HepG2 (cell line): ENCODE results near the gene ANKRD13D. TPM values are rescaled to one million over a fixed set of nuclear protein-coding genes. Genes with fewer than 3 reads are reported as not detected.

Experiments used
- ATAC-seq: fragments of 200-7000 bp; cut with Tn5 transposase; 3 replicates; pipeline ENCODE4 v1.9.1; 2020; ENCODE audit warnings: mild to moderate bottlenecking, moderate library complexity
- BruUV-seq: library from RNA; stranded (reverse); fragments of 400-500 nt; replicated peaks from 2 replicates; lab custom pipeline; 2021; lab: Mats Ljungman, UMichigan
- CTCF ChIA-PET: fragments of 300-600 bp; formaldehyde crosslinking; extraction: SDS; loops from one replicate; lab custom pipeline; 2021; ENCODE audit warnings: low total read pairs, inconsistent platforms, low intra/inter-chr PET ratio; lab: Yijun Ruan, JAX
- POLR2A ChIA-PET: fragments of 350-600 bp; sonication (Branson Sonifier 250); formaldehyde crosslinking; loops from one replicate; lab custom pipeline; 2020; ENCODE audit warnings: antibody characterized with exemption, inconsistent platforms; lab: Yijun Ruan, JAX
- DNase-seq: peaks from one replicate; pipeline ENCODE4 v3.0.0-alpha.2; 2015; ENCODE audit warnings: low spot score
- FAIRE-seq: peaks from 3 replicates; lab custom pipeline; 2011; peaks lifted over from hg19 to GRCh38; lab: Jason Lieb, UNC
- H2AFZ ChIP-seq: one replicate; pipeline ENCODE4 v1.6.1; 2011; ENCODE audit warnings: low read length, inconsistent platforms
- H3K27ac ChIP-seq: fragments of 300-600 bp; 3 replicates; pipeline ENCODE4 v1.8.0; 2011; ENCODE audit warnings: mixed run types, mild to moderate bottlenecking, mixed read lengths, low read length, inconsistent platforms; ENCODE audit not compliant: insufficient read depth; ENCODE audit errors: extremely low read length
- H3K27me3 ChIP-seq, 2 experiments: fragments of 200-600 bp in 1 of 2; 2 replicates in 1 of 2; 3 replicates in 1 of 2; pipeline versions ENCODE4 v1.6.0 to v1.8.0; 2011; ENCODE audit warnings: low read length in 2 of 2, mild to moderate bottlenecking in 2 of 2, moderate library complexity in 2 of 2, inconsistent platforms in 1 of 2; ENCODE audit not compliant: insufficient read depth in 2 of 2, control insufficient read depth in 1 of 2
- H3K36me3 ChIP-seq, 2 experiments: fragments of 200-600 bp in 1 of 2; replicated peaks in 1 of 2; 2 replicates in 1 of 2; 3 replicates in 1 of 2; pipeline versions ENCODE4 v1.5.1 to v1.8.0; 2011; ENCODE audit warnings: low read length in 2 of 2, inconsistent platforms in 1 of 2; ENCODE audit not compliant: insufficient read depth in 2 of 2, control insufficient read depth in 1 of 2
- H3K4me1 ChIP-seq: 2 replicates; pipeline ENCODE4 v1.5.1; 2012; ENCODE audit warnings: low read length, inconsistent platforms; ENCODE audit not compliant: insufficient read depth
- H3K4me2 ChIP-seq: 2 replicates; pipeline ENCODE4 v1.6.0; 2011; ENCODE audit warnings: low read depth, low read length, inconsistent platforms
- H3K4me3 ChIP-seq, 3 experiments: fragments of 200-600 bp in 1 of 3; sonication (generic), shearing (Covaris generic) in 1 of 3; replicated peaks in 1 of 3; 2 replicates each; pipeline ENCODE4 v1.5.1; 2011 to 2016; ENCODE audit warnings: low read length in 3 of 3, inconsistent platforms in 2 of 3, low read depth in 2 of 3, mild to moderate bottlenecking in 2 of 3, control low read depth in 1 of 3, mixed read lengths in 1 of 3; ENCODE audit not compliant: insufficient read depth in 1 of 3
- H3K79me2 ChIP-seq: one replicate; pipeline ENCODE4 v1.6.1; 2011; ENCODE audit warnings: low read length, inconsistent platforms; ENCODE audit not compliant: insufficient read depth
- H3K9ac ChIP-seq: 2 replicates; pipeline ENCODE4 v1.6.0; 2011; ENCODE audit warnings: mild to moderate bottlenecking, low read depth, low read length, inconsistent platforms; ENCODE audit not compliant: insufficient read depth
- H3K9me3 ChIP-seq: 2 replicates; pipeline ENCODE4 v1.5.1; 2012; ENCODE audit warnings: mild to moderate bottlenecking, low read length
- H4K20me1 ChIP-seq: 2 replicates; pipeline ENCODE4 v1.6.0; 2011; ENCODE audit warnings: inconsistent platforms, mild to moderate bottlenecking, low read length, moderate library complexity; ENCODE audit not compliant: insufficient read depth
- AGO2 ChIP-seq: fragments of 200-400 bp; formaldehyde crosslinking; optimal IDR thresholded peaks from 2 replicates; pipeline ENCODE3; 2017; ENCODE audit warnings: mild to moderate bottlenecking, low read depth, low read length, moderate library complexity
- ATF1 ChIP-seq: IDR thresholded peaks from 2 replicates; pipeline ENCODE4 v1.6.1; 2016; ENCODE audit warnings: mild to moderate bottlenecking, control low read depth
- GMEB1 ChIP-seq: sonication (generic); formaldehyde crosslinking; IDR thresholded peaks from 2 replicates; pipeline ENCODE4 v1.5.1; 2020; ENCODE audit warnings: missing genetic modification reagents, mild to moderate bottlenecking, borderline replicate concordance
- POLR2A ChIP-seq, 2 experiments: IDR thresholded peaks; 2 replicates each; pipeline ENCODE4 v1.6.1; 2011; ENCODE audit warnings: low read depth in 2 of 2, low read length in 2 of 2, mild to moderate bottlenecking in 1 of 2, moderate library complexity in 1 of 2; ENCODE audit not compliant: insufficient read depth in 1 of 2
- SNAPC5 ChIP-seq: sonication (generic); formaldehyde crosslinking; IDR thresholded peaks from 2 replicates; pipeline ENCODE4 v1.8.1; 2023; ENCODE audit warnings: mild to moderate bottlenecking, missing genetic modification reagents, borderline replicate concordance
- ZBTB38 ChIP-seq: sonication (generic); formaldehyde crosslinking; IDR thresholded peaks from 2 replicates; pipeline ENCODE4 v1.5.1; 2020; ENCODE audit warnings: mild to moderate bottlenecking, missing genetic modification reagents
- ZMAT5 ChIP-seq: sonication (generic); formaldehyde crosslinking; IDR thresholded peaks from 2 replicates; pipeline ENCODE4 v1.5.0; 2020; ENCODE audit warnings: mild to moderate bottlenecking, low read depth, missing genetic modification reagents, borderline replicate concordance
- ZNF337 ChIP-seq: sonication (generic); formaldehyde crosslinking; IDR thresholded peaks from 2 replicates; pipeline ENCODE4 v1.5.1; 2020; ENCODE audit warnings: missing genetic modification reagents, low read depth, mild to moderate bottlenecking, borderline replicate concordance
- ZNF687 ChIP-seq: sonication (generic); formaldehyde crosslinking; IDR thresholded peaks from 2 replicates; pipeline ENCODE4 v1.5.1; 2020; ENCODE audit warnings: mild to moderate bottlenecking, missing genetic modification reagents, moderate library complexity
- ZSCAN30 ChIP-seq: sonication (generic); formaldehyde crosslinking; IDR thresholded peaks from 2 replicates; pipeline ENCODE4 v1.5.0; 2020; ENCODE audit warnings: mild to moderate bottlenecking, missing genetic modification reagents
- WGBS: methylation state at CpG from one replicate; pipeline ENCODE4 v1.1.6; 2017; ENCODE audit warnings: low lambda C conversion rate; 5-methylcytosine and 5-hydroxymethylcytosine counted together
- in situ Hi-C: cut with HindIII; loops from 2 replicates; pipeline ENCODE4 v1.10.0; 2017; ENCODE audit warnings: low pct_unique_long_range_greater_than_20kb; ENCODE audit not compliant: extremely low pct_ligation_motif_present
- intact Hi-C: fragments of 100-400 bp; cut with micrococcal nuclease; formaldehyde crosslinking; loops from one replicate; pipeline ENCODE4 v1.10.0; 2022; ENCODE audit not compliant: unreplicated experiment
- polyA plus RNA-seq, 8 experiments: library from polyadenylated mRNA; depleted of rRNA in 3 of 8; stranded (reverse) in 7 of 8; unstranded in 1 of 8; fragments of >200 nt; fragmentation: Illumina TruSeq in 4 of 8; extraction: Trizol in 4 of 8; gene quantifications; 2 replicates each; pipeline versions ENCODE4 v1.2.1 to v1.2.3, GENCODE V29; 2011 to 2016; ENCODE audit warnings: low read depth in 4 of 8, missing spikeins in 1 of 8, mixed read lengths in 1 of 8; ENCODE audit not compliant: insufficient read depth in 1 of 8
- total RNA-seq, 5 experiments: library from RNA; depleted of rRNA; stranded (reverse); fragments of >200 nt; fragmentation: Illumina TruSeq; extraction: Trizol; gene quantifications; 2 replicates each; pipeline ENCODE4 v1.2.3, GENCODE V29; 2016; ENCODE audit warnings: low read depth in 1 of 5

Gene ANKRD13D
- total and polyA plus RNA-seq, 2 of the 13 experiments (the other 11 are each of a cell fraction or from before 2014, with no cell fraction given), result 18.6 to 27.3 TPM

GRCh38 chr11:67255353-67255752 lies 33.8 kb upstream of the ANKRD13D start:
- FAIRE-seq (no peak), DNase-seq (no peak), ATAC-seq (no peak)
- Histone ChIP-seq H2AFZ (no peak overlapping the region), H4K20me1 (no peaks in the 10 kb centered on the region), H3K4me1 (peaks cover 76% of the 10 kb centered on the region), H3K9me3 (no peaks in the 10 kb centered on the region), H3K27me3 (no peaks in the 10 kb centered on the region), H3K27ac (peak overlapping the region; percentile 62), H3K4me3 (no peak overlapping the region), H3K9ac (no peak overlapping the region), H3K79me2 (peaks cover 2% of the 10 kb centered on the region), H3K36me3 (peaks cover 43 to 57% of the 10 kb centered on the region in 2 experiments), H3K4me2 (no peak overlapping the region)
- intact Hi-C loops (no loop called here), in situ Hi-C loops (no loop called here)
- WGBS, result 95% methylated on average over 9 of the region's 10 CpGs
- TF ChIP-seq AGO2, result peak; percentile 14
- no peak for TF ChIP-seq SNAPC5 (CRISPR knock-in tag)
- ChIA-PET CTCF (no interaction called here), POLR2A (interaction anchor here (1.1 to 1.9 kb wide), 2 partner anchors 16 to 48 kb away, joined by 4 to 5 read pairs; partner anchors contain the start of gene SSH3)
- no TSS peak for BruUV-seq

DNA sequence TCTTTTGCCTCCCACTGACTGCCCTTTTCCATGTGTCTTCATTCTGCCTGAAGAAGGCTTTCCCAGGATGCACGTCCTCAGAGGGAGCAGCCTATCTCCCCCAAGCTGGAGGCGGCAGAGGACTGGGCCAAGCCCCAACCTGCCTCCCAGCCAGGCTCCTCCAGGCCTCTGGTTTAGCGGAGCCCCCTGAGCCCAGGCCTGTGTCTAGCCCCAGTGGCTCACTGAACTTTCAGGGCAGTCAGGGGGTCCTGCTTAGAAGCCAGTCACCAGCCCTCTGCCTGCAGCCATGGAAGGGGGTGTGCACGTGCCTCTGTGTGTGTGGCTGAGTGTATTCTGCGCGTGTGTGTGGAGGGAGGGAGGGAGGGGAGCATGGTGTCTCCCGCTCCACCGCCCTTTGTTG lies 33.2 kb upstream of the ANKRD13D start:
- Histone ChIP-seq H3K4me2 (no peak overlapping the region), H3K4me3 (no peak overlapping the region), H4K20me1 (no peaks in the 10 kb centered on the region), H3K4me1 (peaks cover 81% of the 10 kb centered on the region), H3K9ac (no peak overlapping the region), H2AFZ (no peak overlapping the region), H3K27ac (peak overlapping the region; percentile 62), H3K79me2 (peaks cover 2% of the 10 kb centered on the region), H3K36me3 (peaks cover 39 to 52% of the 10 kb centered on the region in 2 experiments), H3K9me3 (no peaks in the 10 kb centered on the region), H3K27me3 (no peaks in the 10 kb centered on the region)
- CTCF ChIA-PET, result no interaction called here
- no peak for FAIRE-seq
- POLR2A ChIA-PET, result interaction anchor here (1.1 to 1.9 kb wide), 2 partner anchors 16 to 47 kb away, joined by 4 to 5 read pairs; partner anchors contain the start of gene SSH3
- ATAC-seq, result peak; percentile 10
- in situ Hi-C loops (no loop called here), intact Hi-C loops (no loop called here)
- no peak for DNase-seq
- WGBS, result 90% methylated on average over 8 of the region's 8 CpGs
- BruUV-seq, result no TSS peak
- TF ChIP-seq ZBTB38 (CRISPR knock-in tag), result peak; percentile 46; the same call in 1 of the 2 replicates
- no peak for TF ChIP-seq GMEB1
- TF ChIP-seq ATF1 (CRISPR knock-in tag), result no peak
- TF ChIP-seq ZMAT5 (CRISPR knock-in tag), result no peak
- TF ChIP-seq ZSCAN30 (CRISPR knock-in tag), result no peak
- peak; percentile 48 for TF ChIP-seq ZNF687 (CRISPR knock-in tag)
- TF ChIP-seq POLR2A (IDR thresholded peaks at IDR 0.05; ENCODE audit: insufficient read depth in 1 of 2, low read depth in 2 of 2, low read length in 2 of 2), result peak in 1 of 2 experiments; percentile 11; a peak in 1 of 4 replicates
- no peak for TF ChIP-seq ZNF337 (CRISPR knock-in tag)
